DMS114 treated with DMSO at 0.1 percent for 48 hours (cell line): ENCODE measurements around the gene PRXL2A.
A peak's percentile ranks its signal among the peaks of the same experiment; 100 is the strongest.
"Not testable (repeated sequence)": the region's sequence is repeated elsewhere in the genome, so short reads cannot be mapped to it uniquely, and the experiment has no call there.

ENCODE experiments used
- DNase-seq: peaks from one replicate; lab custom pipeline; 2025; ENCODE audit not compliant: unreplicated experiment; lab: John Stamatoyannopoulos, UW

The PRXL2A gene, protein sequence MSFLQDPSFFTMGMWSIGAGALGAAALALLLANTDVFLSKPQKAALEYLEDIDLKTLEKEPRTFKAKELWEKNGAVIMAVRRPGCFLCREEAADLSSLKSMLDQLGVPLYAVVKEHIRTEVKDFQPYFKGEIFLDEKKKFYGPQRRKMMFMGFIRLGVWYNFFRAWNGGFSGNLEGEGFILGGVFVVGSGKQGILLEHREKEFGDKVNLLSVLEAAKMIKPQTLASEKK

DNA sequence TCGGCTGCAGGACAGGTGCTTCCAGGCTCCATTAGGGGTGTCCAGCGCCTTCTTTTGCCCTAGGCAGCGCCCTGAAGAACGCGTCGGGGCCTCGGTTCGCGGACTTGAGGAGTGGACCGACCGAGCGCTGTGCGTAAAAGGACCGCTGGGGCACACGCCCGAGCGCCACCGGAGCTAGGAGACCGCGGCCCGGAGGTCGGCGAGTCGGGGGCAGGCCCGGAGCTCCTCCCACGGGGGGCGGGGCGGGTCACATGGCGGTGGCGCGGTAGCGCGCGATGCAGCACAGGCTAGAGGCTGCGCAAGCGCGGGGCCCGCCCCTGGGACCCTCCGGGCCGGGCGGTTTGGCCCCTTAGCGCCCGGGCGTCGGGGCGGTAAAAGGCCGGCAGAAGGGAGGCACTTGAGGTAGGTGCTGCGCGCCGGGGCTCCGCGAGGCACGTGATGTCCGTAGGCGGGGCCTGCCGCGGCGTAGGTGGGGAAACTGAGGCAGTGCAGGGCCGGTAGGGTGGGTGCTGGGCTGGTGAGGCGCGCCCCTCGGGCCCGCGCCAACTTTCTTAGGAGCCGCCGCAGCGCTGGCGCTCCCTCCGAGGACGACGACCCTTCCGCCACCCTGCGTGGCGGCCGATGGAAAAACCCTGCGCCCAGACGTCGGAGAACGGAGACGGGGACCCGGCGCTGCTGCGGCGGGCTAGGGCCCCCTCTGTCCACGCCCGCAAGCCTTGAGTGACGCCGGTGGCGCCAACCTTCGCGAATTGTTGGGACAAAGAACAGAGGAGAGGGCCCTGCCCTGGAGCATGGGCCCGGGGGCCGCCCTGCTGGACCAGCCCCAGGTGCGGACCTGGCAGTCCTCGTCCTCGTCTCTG is at the start of gene PRXL2A:
Gene PRXL2A (plus strand): TSS at position 310 of the 860 bp plus-strand sequence. CDS start 11,917 bp downstream, outside the sequence.
- peak; percentile 62 for DNase-seq

DNA sequence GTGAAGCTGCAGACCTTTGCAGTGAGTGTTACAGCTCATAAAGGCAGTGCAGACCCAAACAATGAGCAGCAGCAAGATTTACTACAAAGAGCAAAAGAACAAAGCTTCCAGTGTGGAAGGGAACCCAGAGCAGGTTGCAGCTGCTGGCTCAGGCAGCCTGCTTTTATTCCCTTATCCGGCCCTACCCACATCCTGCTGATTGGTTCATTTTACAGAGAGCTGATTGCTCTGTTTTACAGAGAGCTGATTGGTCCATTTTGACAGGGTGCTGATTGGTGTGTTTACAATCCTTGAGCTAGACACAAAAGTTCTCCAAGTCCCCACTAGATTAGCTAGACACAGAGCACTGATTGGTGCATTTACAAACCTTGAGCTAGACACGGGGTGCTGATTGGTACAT is 49.4 kb upstream of the PRXL2A start:
- DNase-seq, result not testable (repeated sequence)

- no peak for DNase-seq
Measured at GRCh38 chr10:80359644-80360043, 48.7 kb upstream of the PRXL2A start.

GRCh38 chr10:80365510-80365909 is 42.8 kb upstream of the PRXL2A start:
- no peak for DNase-seq

DNA sequence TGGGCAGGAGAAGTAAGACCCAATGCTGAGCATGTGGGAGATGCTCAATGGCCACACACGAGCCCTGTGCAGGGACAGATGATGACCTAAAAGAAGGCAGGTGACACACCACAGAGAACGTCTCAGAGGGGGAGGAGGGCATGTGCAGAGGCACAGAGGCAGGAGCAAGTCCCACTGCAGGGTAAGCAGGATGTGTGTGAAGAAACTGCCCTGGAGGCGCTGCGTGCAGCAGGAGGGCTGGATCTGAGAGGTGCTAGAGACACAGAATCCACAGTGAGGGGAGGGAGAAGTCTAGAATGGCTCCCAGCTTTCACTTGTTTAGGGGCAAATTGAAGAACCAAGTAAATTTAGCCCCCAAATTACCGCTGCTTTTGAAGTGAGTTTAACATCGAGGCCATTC is 36.9 kb upstream of the PRXL2A start:
- no peak for DNase-seq

DNA sequence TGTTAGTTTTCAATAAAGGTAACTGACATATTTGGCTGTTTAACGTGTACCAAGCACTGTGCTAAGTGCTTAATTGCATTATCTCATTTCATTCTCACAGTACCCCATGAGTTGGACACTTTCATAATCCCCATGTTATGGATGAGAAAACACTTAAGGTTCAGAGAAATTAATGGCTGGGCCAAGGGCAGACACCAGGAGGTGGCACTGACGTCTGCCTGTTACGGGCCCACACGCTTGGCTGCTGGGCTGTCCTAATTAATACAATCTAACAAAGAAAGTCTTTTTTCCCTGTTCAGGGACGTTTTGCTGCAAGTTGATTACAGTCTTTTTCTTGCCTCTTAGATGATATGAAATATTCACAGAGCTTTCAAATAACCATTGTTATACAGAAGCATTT is 35.7 kb upstream of the PRXL2A start:
- no peak for DNase-seq

DNA sequence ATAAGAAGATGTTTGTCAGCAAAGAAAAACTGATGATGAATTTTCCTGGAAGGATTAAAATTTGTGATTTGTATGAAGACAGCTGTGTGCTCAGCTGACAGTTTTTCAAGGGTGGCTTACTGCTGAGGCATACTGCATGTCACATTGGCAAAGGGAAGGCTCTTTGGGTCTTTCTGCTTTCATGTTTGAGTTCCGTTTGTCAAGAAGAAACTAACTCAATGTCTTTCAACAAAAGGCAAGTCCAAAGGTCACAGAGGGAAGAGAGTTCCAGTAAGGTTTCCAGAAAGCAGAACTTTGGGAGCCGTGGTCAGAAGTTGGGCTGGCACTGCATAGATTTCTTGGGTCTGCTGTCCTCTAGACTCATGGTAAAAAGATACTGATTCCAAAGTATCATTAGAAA is 34.8 kb upstream of the PRXL2A start:
- no peak for DNase-seq

- no peak for DNase-seq
Measured at GRCh38 chr10:80379701-80380100, 28.6 kb upstream of the PRXL2A start.

GRCh38 chr10:80380185-80380584 is 28.2 kb upstream of the PRXL2A start:
- DNase-seq, result no peak

DNA sequence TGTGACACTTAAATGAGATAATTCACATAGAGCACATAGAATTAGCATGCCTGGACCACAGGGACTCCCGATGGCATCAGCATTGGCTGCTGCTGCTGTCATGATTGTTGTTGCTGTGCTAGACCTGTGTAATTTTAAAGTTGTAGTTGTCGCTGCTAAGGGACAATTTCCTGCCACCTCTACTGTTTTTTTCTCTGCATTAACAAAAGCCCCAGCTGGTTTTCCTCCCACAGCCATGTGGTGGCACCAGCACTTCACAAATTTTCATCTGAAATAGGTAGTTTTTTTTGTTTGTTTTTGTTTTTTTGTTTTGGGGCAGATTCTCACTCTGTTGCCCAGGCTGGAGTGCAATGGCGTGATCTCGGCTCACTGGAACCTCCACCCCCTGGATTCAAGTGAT is 25.4 kb upstream of the PRXL2A start:
- peak; percentile 39 for DNase-seq

- no peak for DNase-seq
Measured at GRCh38 chr10:80390740-80391139, 17.6 kb upstream of the PRXL2A start.

DNA sequence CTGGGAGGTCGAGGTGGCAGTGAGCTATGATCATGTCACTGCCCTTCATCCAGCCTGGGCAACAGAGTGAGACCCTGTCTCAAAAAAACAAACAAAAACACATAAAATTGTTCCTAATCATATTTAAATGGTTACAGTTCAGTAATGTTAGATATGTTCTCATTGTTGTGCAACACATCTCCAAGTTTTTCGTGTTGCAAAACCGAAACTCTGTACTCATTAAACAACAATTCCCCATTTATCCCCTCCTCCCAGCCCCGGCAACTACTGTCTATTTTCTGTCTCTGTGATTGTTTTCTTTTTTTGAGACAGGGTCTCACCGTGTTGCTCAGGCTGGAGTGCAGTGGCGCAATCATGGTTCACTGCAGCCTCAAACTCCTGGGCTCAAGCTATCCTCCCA is 16.1 kb upstream of the PRXL2A start:
- no peak for DNase-seq

GRCh38 chr10:80394358-80394916 is 13.9 kb upstream of the PRXL2A start:
- no peak for DNase-seq

DNA sequence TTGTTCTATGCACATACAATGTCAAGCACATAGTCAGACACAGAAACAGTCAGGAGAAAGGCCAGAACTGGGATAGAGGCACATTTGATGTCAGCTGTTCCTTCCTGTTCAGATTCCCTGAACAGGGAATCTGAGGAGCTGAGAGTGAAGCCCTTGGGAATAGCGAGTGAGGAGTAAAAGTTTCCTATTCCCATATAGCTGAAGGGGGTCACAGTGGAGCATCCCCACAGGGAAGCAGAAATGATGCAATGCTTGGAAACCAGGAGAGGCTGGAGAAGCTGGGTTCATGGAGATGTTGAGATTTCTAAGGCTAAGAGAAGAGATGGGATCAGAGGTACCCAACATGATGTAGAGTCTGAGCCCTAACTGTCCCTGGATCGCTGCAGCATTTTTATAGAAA is 11.3 kb upstream of the PRXL2A start:
- no peak for DNase-seq

DNA sequence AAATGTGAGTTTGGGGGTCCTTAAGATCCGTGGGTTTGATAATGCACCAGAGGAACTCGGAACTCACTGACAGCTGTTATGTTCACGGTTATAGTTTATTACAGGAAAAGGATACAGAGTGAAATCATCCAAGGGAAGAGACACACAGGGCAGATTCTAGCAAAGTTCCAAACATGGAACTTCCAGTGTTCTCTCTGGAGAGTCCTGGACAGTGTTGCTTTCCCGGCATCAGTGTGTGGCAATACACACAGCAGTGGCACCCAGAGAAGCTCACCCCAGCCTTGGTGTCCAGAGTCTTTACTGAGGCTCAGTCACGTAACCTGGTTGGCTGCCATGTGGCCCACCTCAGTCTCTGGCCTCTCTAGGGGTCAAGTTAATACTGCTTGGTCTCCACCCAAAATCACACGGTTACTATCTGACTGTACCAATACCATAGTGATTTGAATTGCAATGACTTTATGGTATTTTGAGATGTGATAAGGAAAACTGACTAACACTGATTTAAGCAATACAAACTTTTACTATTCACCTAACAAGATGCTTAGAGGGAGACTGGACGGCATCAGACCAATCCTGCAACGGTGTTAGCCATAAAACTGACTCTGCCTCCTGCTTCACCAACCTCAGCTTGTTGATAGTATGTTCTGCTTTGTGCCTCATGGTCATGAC is 8.1 kb upstream of the PRXL2A start:
- DNase-seq, result no peak

DNA sequence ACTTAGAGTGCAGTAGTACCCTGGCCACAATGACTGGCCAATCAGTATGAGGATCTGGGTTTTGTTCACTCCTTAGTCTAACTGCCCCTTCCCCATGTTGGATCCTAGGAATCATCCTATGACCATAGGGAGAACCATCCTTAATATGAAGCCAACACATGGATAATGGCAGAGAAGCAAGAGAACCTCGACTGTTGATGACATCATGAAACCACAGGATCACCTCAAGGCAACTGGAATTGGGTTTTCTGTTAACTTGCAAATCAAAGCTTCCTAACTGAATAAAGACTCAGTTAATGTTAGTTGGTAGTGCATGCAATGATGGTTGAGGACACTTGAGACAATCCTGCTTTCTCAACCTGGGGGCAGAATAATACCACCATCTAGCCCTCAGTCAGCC is 3.3 kb upstream of the PRXL2A start:
- no peak for DNase-seq

- no peak for DNase-seq
Measured at GRCh38 chr10:80405626-80406025, 2.7 kb upstream of the PRXL2A start.

GRCh38 chr10:80406204-80406603 is 2.1 kb upstream of the PRXL2A start:
- no peak for DNase-seq

DNA sequence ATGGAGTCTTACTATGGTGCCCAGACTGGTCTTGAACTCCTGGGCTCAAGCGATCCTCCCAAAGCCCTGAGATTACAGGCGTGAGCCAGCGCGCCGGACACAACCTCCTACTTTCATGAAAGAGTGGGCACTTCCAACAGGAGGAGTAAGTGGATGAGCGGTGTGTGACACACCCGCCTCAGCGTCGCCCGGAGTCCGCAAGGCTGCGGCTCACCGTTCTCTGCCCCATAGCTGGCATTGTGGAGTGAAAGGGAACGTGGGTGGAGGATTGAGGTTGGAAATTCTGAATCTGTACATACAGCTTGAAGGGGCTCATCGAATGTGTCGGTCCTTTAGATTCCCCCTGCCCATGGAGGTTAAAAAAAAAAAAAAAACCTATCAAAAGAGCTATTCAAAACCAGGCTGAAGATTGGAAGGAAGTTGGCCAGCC is 524 bp upstream of the PRXL2A start:
- DNase-seq, result no peak

GRCh38 chr10:80409121-80409520 is 770 bp downstream of the PRXL2A start:
- no peak for DNase-seq

DNA sequence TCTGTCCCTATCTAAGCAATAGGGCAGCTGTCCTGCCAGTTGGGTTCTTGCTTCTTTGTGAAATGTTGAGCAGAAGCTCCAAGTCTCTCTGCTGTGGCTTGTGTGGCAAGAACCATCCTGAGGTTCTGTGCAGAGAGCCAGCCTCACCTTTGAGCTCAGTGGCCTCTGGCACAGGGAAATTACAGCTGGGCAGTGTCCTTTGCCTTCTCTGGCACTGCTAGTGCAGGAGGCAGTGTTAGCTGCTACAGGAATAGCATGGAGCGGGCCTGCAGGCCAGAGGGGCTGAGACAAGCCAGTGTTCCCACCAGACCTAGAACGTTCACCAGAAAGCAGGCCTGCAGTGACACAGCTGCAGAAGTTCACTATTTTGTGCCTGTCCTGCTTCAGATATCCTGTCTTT is 1.8 kb downstream of the PRXL2A start:
- no peak for DNase-seq
